ENCODE data around the gene GULP1.

GULP1 gene

GRCh38 chr2:188404341-188405004 lies 112.8 kb downstream of the GULP1 start:
- no peak for TF ChIP-seq CTCF (IDR thresholded peaks at IDR 0.05; ENCODE audit: poor library complexity, severe bottlenecking)
- ATAC-seq (ENCODE audit: low read depth), result no peak
- no peak for DNase-seq (ENCODE audit: low spot score)
- H3K4me1 ChIP-seq (ENCODE audit: insufficient read depth, poor library complexity, severe bottlenecking), result no peaks in the 10 kb centered on the region
- H3K9me3 ChIP-seq (ENCODE audit: severe bottlenecking), result no peaks in the 10 kb centered on the region
- H3K27ac ChIP-seq (ENCODE audit: poor library complexity, severe bottlenecking), result no peak overlapping the region
- no peak overlapping the region for H3K4me3 ChIP-seq (ENCODE audit: severe bottlenecking)
- no peaks in the 10 kb centered on the region for H3K27me3 ChIP-seq (ENCODE audit: insufficient read depth, poor library complexity, severe bottlenecking)
- no peaks in the 10 kb centered on the region for H3K36me3 ChIP-seq (ENCODE audit: low read depth)

- no peaks in the 10 kb centered on the region for H3K27me3 ChIP-seq (ENCODE audit: insufficient read depth, poor library complexity, severe bottlenecking)
- no peak overlapping the region for H3K4me3 ChIP-seq (ENCODE audit: severe bottlenecking)
- H3K27ac ChIP-seq (ENCODE audit: poor library complexity, severe bottlenecking), result no peak overlapping the region
- H3K36me3 ChIP-seq (ENCODE audit: low read depth), result no peaks in the 10 kb centered on the region
- DNase-seq (ENCODE audit: low spot score), result no peak
- H3K9me3 ChIP-seq (ENCODE audit: severe bottlenecking), result no peaks in the 10 kb centered on the region
- H3K4me1 ChIP-seq (ENCODE audit: insufficient read depth, poor library complexity, severe bottlenecking), result no peaks in the 10 kb centered on the region
- TF ChIP-seq CTCF (IDR thresholded peaks at IDR 0.05; ENCODE audit: poor library complexity, severe bottlenecking), result no peak
- ATAC-seq (ENCODE audit: low read depth), result no peak
These were observed 114.7 kb downstream of the GULP1 start for GRCh38 chr2:188406414-188406813.

GRCh38 chr2:188410504-188411235 lies 119.0 kb downstream of the GULP1 start:
- H3K27me3 ChIP-seq (ENCODE audit: insufficient read depth, poor library complexity, severe bottlenecking), result no peaks in the 10 kb centered on the region
- TF ChIP-seq CTCF (IDR thresholded peaks at IDR 0.05; ENCODE audit: poor library complexity, severe bottlenecking), result no peak
- no peaks in the 10 kb centered on the region for H3K9me3 ChIP-seq (ENCODE audit: severe bottlenecking)
- no peak overlapping the region for H3K27ac ChIP-seq (ENCODE audit: poor library complexity, severe bottlenecking)
- no peak for DNase-seq (ENCODE audit: low spot score)
- peak; percentile 40; the same call in 1 of the 3 replicates for ATAC-seq (ENCODE audit: low read depth)
- no peaks in the 10 kb centered on the region for H3K4me1 ChIP-seq (ENCODE audit: insufficient read depth, poor library complexity, severe bottlenecking)
- no peak overlapping the region for H3K4me3 ChIP-seq (ENCODE audit: severe bottlenecking)
- H3K36me3 ChIP-seq (ENCODE audit: low read depth), result no peaks in the 10 kb centered on the region

GRCh38 chr2:188412190-188412589 lies 120.5 kb downstream of the GULP1 start:
- H3K4me3 ChIP-seq (ENCODE audit: severe bottlenecking), result no peak overlapping the region
- no peak for TF ChIP-seq CTCF (IDR thresholded peaks at IDR 0.05; ENCODE audit: poor library complexity, severe bottlenecking)
- H3K9me3 ChIP-seq (ENCODE audit: severe bottlenecking), result no peaks in the 10 kb centered on the region
- no peak for ATAC-seq (ENCODE audit: low read depth)
- H3K27ac ChIP-seq (ENCODE audit: poor library complexity, severe bottlenecking), result no peak overlapping the region
- no peaks in the 10 kb centered on the region for H3K4me1 ChIP-seq (ENCODE audit: insufficient read depth, poor library complexity, severe bottlenecking)
- no peak for DNase-seq (ENCODE audit: low spot score)
- H3K36me3 ChIP-seq (ENCODE audit: low read depth), result no peaks in the 10 kb centered on the region
- H3K27me3 ChIP-seq (ENCODE audit: insufficient read depth, poor library complexity, severe bottlenecking), result no peaks in the 10 kb centered on the region

- Histone ChIP-seq H3K27ac (ENCODE audit: poor library complexity, severe bottlenecking) (no peak overlapping the region), H3K9me3 (ENCODE audit: severe bottlenecking) (no peaks in the 10 kb centered on the region), H3K4me1 (ENCODE audit: insufficient read depth, poor library complexity, severe bottlenecking) (no peaks in the 10 kb centered on the region), H3K4me3 (ENCODE audit: severe bottlenecking) (no peak overlapping the region), H3K36me3 (ENCODE audit: low read depth) (no peaks in the 10 kb centered on the region), H3K27me3 (ENCODE audit: insufficient read depth, poor library complexity, severe bottlenecking) (no peaks in the 10 kb centered on the region)
- no peak for ATAC-seq (ENCODE audit: low read depth)
- no peak for DNase-seq (ENCODE audit: low spot score)
- TF ChIP-seq CTCF (IDR thresholded peaks at IDR 0.05; ENCODE audit: poor library complexity, severe bottlenecking), result no peak
These were observed 122.7 kb downstream of the GULP1 start for GRCh38 chr2:188414411-188414810.

All from RWPE2 (cell line).